HG02759 (cell line): Measurements from ENCODE around the gene RPL37A.
"Not testable (repeated sequence)": the region's sequence is repeated elsewhere in the genome, so short reads cannot be mapped to it uniquely, and the experiment has no call there.

Experiments
- ATAC-seq: cut with Tn5 transposase; IDR thresholded peaks from one replicate; pipeline ENCODE4 v1.9.1; 2021; ENCODE audit warnings: mild to moderate bottlenecking, moderate library complexity; ENCODE audit not compliant: unreplicated experiment

RPL37A gene

GRCh38 chr2:216516730-216517350, 18.2 kb downstream of the RPL37A start:
- ATAC-seq = no peak

- no peak for ATAC-seq
These were observed 19.0 kb downstream of the RPL37A start for GRCh38 chr2:216517447-216518225.

GRCh38 chr2:216518566-216519119, 20.0 kb downstream of the RPL37A start:
- not testable (repeated sequence) for ATAC-seq

GRCh38 chr2:216519154-216519762, 20.6 kb downstream of the RPL37A start:
- peak; percentile 67 for ATAC-seq

GRCh38 chr2:216520112-216520511, 21.5 kb downstream of the RPL37A start:
- ATAC-seq = no peak

GRCh38 chr2:216522892-216523502, 24.4 kb downstream of the RPL37A start:
- ATAC-seq = no peak

- ATAC-seq = no peak
These were observed 27.3 kb downstream of the RPL37A start for GRCh38 chr2:216525972-216526371.

- no peak for ATAC-seq
These were observed 28.3 kb downstream of the RPL37A start for GRCh38 chr2:216526939-216527338.

- ATAC-seq = no peak
These were observed 29.0 kb downstream of the RPL37A start for GRCh38 chr2:216527600-216527999.

GRCh38 chr2:216532562-216532961, 33.9 kb downstream of the RPL37A start:
- no peak for ATAC-seq

GRCh38 chr2:216533609-216534008, 35.0 kb downstream of the RPL37A start:
- ATAC-seq = no peak

- no peak for ATAC-seq
These were observed 36.2 kb downstream of the RPL37A start for GRCh38 chr2:216534809-216535208.

- ATAC-seq = no peak
These were observed 36.9 kb downstream of the RPL37A start for GRCh38 chr2:216535454-216535995.

GRCh38 chr2:216536734-216537210, 38.1 kb downstream of the RPL37A start:
- no peak for ATAC-seq

GRCh38 chr2:216537366-216537765, 38.7 kb downstream of the RPL37A start:
- ATAC-seq = no peak

- no peak for ATAC-seq
These were observed 39.9 kb downstream of the RPL37A start for GRCh38 chr2:216538538-216538937.

GRCh38 chr2:216539120-216539519, 40.5 kb downstream of the RPL37A start:
- no peak for ATAC-seq

GRCh38 chr2:216539791-216540241, 41.2 kb downstream of the RPL37A start:
- ATAC-seq = peak; percentile 50

GRCh38 chr2:216540920-216541319, 42.3 kb downstream of the RPL37A start:
- ATAC-seq = no peak

GRCh38 chr2:216541505-216541904, 42.9 kb downstream of the RPL37A start:
- no peak for ATAC-seq

- no peak for ATAC-seq
These were observed 46.7 kb downstream of the RPL37A start for GRCh38 chr2:216545359-216545758.
